BE2C (cell line): Measurements from ENCODE around the gene EDIL3.
"Not testable (repeated sequence)": the region's sequence is repeated elsewhere in the genome, so short reads cannot be mapped to it uniquely, and the experiment has no call there.

Source experiments
- DNase-seq: peaks from one replicate; pipeline ENCODE4 v3.0.0-alpha.2; 2020
- H3K27me3 ChIP-seq: fragments of 250-450 bp; sonication (Bioruptor Pico); 2 replicates; pipeline ENCODE4 v1.5.1; 2020; ENCODE audit warnings: mild to moderate bottlenecking
- H3K36me3 ChIP-seq: fragments of 250-450 bp; sonication (Bioruptor Pico); 2 replicates; pipeline ENCODE4 v1.5.1; 2020; ENCODE audit warnings: mild to moderate bottlenecking
- H3K4me1 ChIP-seq: fragments of 250-450 bp; sonication (Bioruptor Pico); 2 replicates; pipeline ENCODE4 v1.5.1; 2020
- H3K4me3 ChIP-seq: 2 replicates; pipeline ENCODE4 v1.5.1; 2011; ENCODE audit warnings: low read depth, low read length
- H3K9me3 ChIP-seq: fragments of 250-450 bp; sonication (Bioruptor Pico); 2 replicates; pipeline ENCODE4 v1.5.1; 2020
- CTCF ChIP-seq: IDR thresholded peaks from 2 replicates; pipeline ENCODE4 v1.5.1; 2012; ENCODE audit warnings: mild to moderate bottlenecking, low read depth, low read length

The EDIL3 gene

GRCh38 chr5:84191281-84191680 lies 193.4 kb downstream of the EDIL3 start:
- H3K36me3 ChIP-seq = no peaks in the 10 kb centered on the region
- no peaks in the 10 kb centered on the region for H3K27me3 ChIP-seq
- H3K4me1 ChIP-seq = no peaks in the 10 kb centered on the region
- H3K9me3 ChIP-seq = no peaks in the 10 kb centered on the region
- H3K4me3 ChIP-seq = no peak overlapping the region
- TF ChIP-seq CTCF = no peak
- DNase-seq = peak; percentile 15

- no peak overlapping the region for H3K4me3 ChIP-seq
- no peaks in the 10 kb centered on the region for H3K4me1 ChIP-seq
- H3K27me3 ChIP-seq = no peaks in the 10 kb centered on the region
- DNase-seq = no peak
- no peaks in the 10 kb centered on the region for H3K9me3 ChIP-seq
- no peak for TF ChIP-seq CTCF
- H3K36me3 ChIP-seq = no peaks in the 10 kb centered on the region
Observed at GRCh38 chr5:84184857-84185256, 199.8 kb downstream of the EDIL3 start.

GRCh38 chr5:84181093-84181492 lies 203.6 kb downstream of the EDIL3 start:
- no peak for TF ChIP-seq CTCF
- Histone ChIP-seq H3K4me1 (no peaks in the 10 kb centered on the region), H3K27me3 (no peaks in the 10 kb centered on the region), H3K4me3 (no peak overlapping the region), H3K9me3 (no peaks in the 10 kb centered on the region), H3K36me3 (no peaks in the 10 kb centered on the region)
- DNase-seq = no peak

GRCh38 chr5:84168841-84169240 lies 215.8 kb downstream of the EDIL3 start:
- Histone ChIP-seq H3K4me3 (no peak overlapping the region), H3K36me3 (peaks cover 4% of the 10 kb centered on the region; the same call in 1 of the 2 replicates), H3K27me3 (no peaks in the 10 kb centered on the region), H3K9me3 (no peaks in the 10 kb centered on the region; the same call in 1 of the 2 replicates), H3K4me1 (0 out of 2 replicates have a peak, but pooled peaks cover 3% of the 10 kb centered on the region)
- no peak for DNase-seq
- TF ChIP-seq CTCF = no peak

- no peaks in the 10 kb centered on the region for H3K36me3 ChIP-seq
- no peaks in the 10 kb centered on the region; the same call in 1 of the 2 replicates for H3K9me3 ChIP-seq
- no peak for DNase-seq
- TF ChIP-seq CTCF = no peak
- H3K4me3 ChIP-seq = no peak overlapping the region
- no peaks in the 10 kb centered on the region for H3K4me1 ChIP-seq
- H3K27me3 ChIP-seq = no peaks in the 10 kb centered on the region
Observed at GRCh38 chr5:84163671-84164070, 221.0 kb downstream of the EDIL3 start.

- H3K9me3 ChIP-seq = no peaks in the 10 kb centered on the region; the same call in 1 of the 2 replicates
- TF ChIP-seq CTCF = no peak
Observed at GRCh38 chr5:84162695-84163094, 222.0 kb downstream of the EDIL3 start.

GRCh38 chr5:84160650-84161049 lies 224.0 kb downstream of the EDIL3 start:
- not testable (repeated sequence) for H3K9me3 ChIP-seq, H3K36me3 ChIP-seq, H3K4me1 ChIP-seq, H3K27me3 ChIP-seq, DNase-seq, H3K4me3 ChIP-seq

More at GRCh38 chr5:84162695-84163094, 222.0 kb downstream of the EDIL3 start:
- no peaks in the 10 kb centered on the region for H3K36me3 ChIP-seq
- no peak overlapping the region for H3K4me3 ChIP-seq
- no peak for DNase-seq
- H3K27me3 ChIP-seq = no peaks in the 10 kb centered on the region
- H3K4me1 ChIP-seq = no peaks in the 10 kb centered on the region
